PFSK-1 (cell line): ENCODE measurements around the gene HPD.

Experiments used
- FOXP2 ChIP-seq: optimal IDR thresholded peaks from 2 replicates; pipeline ENCODE3; 2011; ENCODE audit warnings: borderline replicate concordance, control low read depth, inconsistent platforms; ENCODE audit not compliant: insufficient read depth; ENCODE audit errors: extremely low read length, extremely low read depth
- POLR2AphosphoS5 ChIP-seq: IDR thresholded peaks from 2 replicates; pipeline ENCODE4 v1.6.1; 2012; ENCODE audit warnings: low read depth, mild to moderate bottlenecking, control low read depth, low read length, moderate library complexity
- REST ChIP-seq, 2 experiments: IDR thresholded peaks; 2 replicates each; pipeline versions ENCODE4 v1.6.1 to v1.8.0; 2011 to 2012; ENCODE audit warnings: low read depth in 2 of 2, low read length in 2 of 2, control low read depth in 1 of 2, inconsistent platforms in 1 of 2, mild to moderate bottlenecking in 1 of 2, moderate library complexity in 1 of 2; ENCODE audit not compliant: insufficient read depth in 1 of 2
- SIN3A ChIP-seq: IDR thresholded peaks from 2 replicates; pipeline ENCODE4 v1.6.1; 2012; ENCODE audit warnings: mild to moderate bottlenecking, low read length, moderate library complexity, borderline replicate concordance; ENCODE audit not compliant: insufficient read depth
- TAF1 ChIP-seq: IDR thresholded peaks from 2 replicates; pipeline ENCODE4 v1.6.1; 2012; ENCODE audit warnings: low read length, control low read depth, borderline replicate concordance; ENCODE audit not compliant: insufficient read depth

The HPD gene

GRCh38 chr12:121888478-121889273 is 30.0 kb upstream of the HPD start, which contains the start of gene PSMD9:
Gene PSMD9, plus strand, starts transcription at chr12:121888790. Its CDS starts 67 bp downstream, at chr12:121888857.
- TF ChIP-seq POLR2AphosphoS5: peak; percentile 82
- TF ChIP-seq TAF1: peak; percentile 82; the same call in 1 of the 2 replicates
- TF ChIP-seq FOXP2: peak; percentile 93
- TF ChIP-seq SIN3A: peak; percentile 74; the same call in 1 of the 2 replicates
- peak; percentile 28 to 70; a peak in 2 of 4 replicates for TF ChIP-seq REST (IDR thresholded peaks at IDR 0.05; ENCODE audit: insufficient read depth in 1 of 2, low read depth in 2 of 2, low read length in 2 of 2)

- TF ChIP-seq TAF1: no peak
- no peak for TF ChIP-seq POLR2AphosphoS5
- no peak for TF ChIP-seq FOXP2
- TF ChIP-seq SIN3A: no peak
- TF ChIP-seq REST (IDR thresholded peaks at IDR 0.05; ENCODE audit: insufficient read depth in 1 of 2, low read depth in 2 of 2, low read length in 2 of 2): no peak
Observed at GRCh38 chr12:121888083-121888477, 29.4 kb upstream of the HPD start.

GRCh38 chr12:121883315-121883660 is 24.6 kb upstream of the HPD start:
- TF ChIP-seq POLR2AphosphoS5 (no peak), REST (IDR thresholded peaks at IDR 0.05; ENCODE audit: insufficient read depth in 1 of 2, low read depth in 2 of 2, low read length in 2 of 2) (no peak), FOXP2 (no peak), SIN3A (no peak), TAF1 (no peak)

- TF ChIP-seq FOXP2: no peak
- TF ChIP-seq TAF1: no peak
- TF ChIP-seq POLR2AphosphoS5: no peak
- no peak for TF ChIP-seq REST (IDR thresholded peaks at IDR 0.05; ENCODE audit: insufficient read depth in 1 of 2, low read depth in 2 of 2, low read length in 2 of 2)
- TF ChIP-seq SIN3A: no peak
Observed at GRCh38 chr12:121875582-121875981, 16.9 kb upstream of the HPD start.
